Right lobe of liver (tissue), 6 donors: Measurements from ENCODE around the gene ABCC2. TPM values are rescaled to one million over a fixed set of nuclear protein-coding genes. Genes with fewer than 3 reads are reported as not detected.
"Not testable (repeated sequence)": the region's sequence is repeated elsewhere in the genome, so short reads cannot be mapped to it uniquely, and the experiment has no call there.

Experiments used
- ATAC-seq, 4 donors: fragments of 200-7000 bp; cut with Tn5 transposase; one replicate each; pipeline ENCODE4 v1.9.1; 2020; ENCODE audit warnings: mild to moderate bottlenecking in 4 of 4, moderate library complexity in 4 of 4
- DNase-seq, 3 donors: peaks; one replicate each; pipeline ENCODE4 v3.0.0-alpha.2; 2020
- H3K27ac ChIP-seq, 3 donors: fragments of 200-600 bp; one replicate each; pipeline ENCODE4 v1.8.0; 2022
- H3K27me3 ChIP-seq, 2 donors: fragments of 200-600 bp; one replicate each; pipeline ENCODE4 v1.8.0; 2022
- H3K36me3 ChIP-seq, 4 donors: fragments of 200-600 bp; sonication (generic) in 1 of 4; one replicate each; pipeline versions ENCODE4 v1.5.1 to v1.8.0; 2017 to 2022; ENCODE audit warnings: control low read depth in 1 of 4
- H3K4me1 ChIP-seq, 4 donors: fragments of 200-600 bp; sonication (generic) in 1 of 4; one replicate each; pipeline versions ENCODE4 v1.5.1 to v1.8.0; 2017 to 2022; ENCODE audit warnings: control low read depth in 1 of 4
- H3K4me3 ChIP-seq, 3 donors: fragments of 200-600 bp; one replicate each; pipeline ENCODE4 v1.8.0; 2022
- H3K9me3 ChIP-seq, 4 donors: fragments of 200-600 bp; sonication (generic) in 1 of 4; one replicate each; pipeline versions ENCODE4 v1.5.1 to v1.8.0; 2017 to 2022; ENCODE audit warnings: control low read depth in 1 of 4
- CTCF ChIP-seq, 4 donors: fragments of 200-600 bp in 3 of 4; fragments of 450-650 bp in 1 of 4; IDR thresholded peaks; one replicate each; pipeline versions ENCODE4 v1.5.1 to v1.8.0; 2016 to 2022; ENCODE audit warnings: antibody characterized with exemption in 4 of 4, mild to moderate bottlenecking in 2 of 4
- POLR2A ChIP-seq: fragments of 450-650 bp; IDR thresholded peaks from one replicate; pipeline ENCODE4 v1.6.1; 2017; ENCODE audit warnings: antibody characterized with exemption, mild to moderate bottlenecking
- WGBS: methylation state at CpG from one replicate; pipeline ENCODE4 v1.1.6; 2018; ENCODE audit warnings: low coverage, low lambda C conversion rate; ENCODE audit not compliant: insufficient coverage; ENCODE audit errors: missing lambda C conversion rate; 5-methylcytosine and 5-hydroxymethylcytosine counted together
- intact Hi-C, 2 donors: fragments of 100-400 bp; cut with DNase I; formaldehyde crosslinking; loops; one replicate each; pipeline versions ENCODE4 v1.11.2 to v1.14.1; 2022
- total RNA-seq, 6 experiments: library from RNA; depleted of rRNA in 2 of 6; stranded (reverse); fragments of >200 nt in 2 of 6; fragmentation: NEBNext Ultra II Directional in 3 of 6; extraction: Animal tissue kit (Norgen Biotek cat#: 25700) in 3 of 6; gene quantifications; one replicate each; pipeline versions ENCODE4 v1.1.0 to v1.2.4, GENCODE V29; 2016 to 2023
- donor health status: DM: no; HTN: yes; CAD: no.
- donor health status: DM: no; HTN: no; CAD: no.
- donor health status: DM: no; HTN: no; CAD: no.
- donor health status: DM: no; HTN: yes; CAD: no.
- donor health status: DM: no; HTN: yes; CAD: no.

Gene ABCC2
- total RNA-seq, 6 experiments from 2014 or later = 136 to 372 (median 156) TPM

- peak in 1 of 4 donors; percentile 48 for ATAC-seq
- Histone ChIP-seq H3K36me3 (no peaks in the 10 kb centered on the region), H3K4me1 (no peaks in the 10 kb centered on the region), H3K4me3 (no peak overlapping the region), H3K27ac (no peak overlapping the region), H3K9me3 (no peaks in the 10 kb centered on the region), H3K27me3 (no peaks in the 10 kb centered on the region)
- 39% methylated on average over 5 of the region's 5 CpGs for WGBS
- intact Hi-C loops = no loop called here
- DNase-seq = no peak
- TF ChIP-seq POLR2A = no peak
- TF ChIP-seq CTCF (IDR thresholded peaks at IDR 0.05) = peak in 1 of 4 donors; percentile 5
These were observed 77.1 kb downstream of the ABCC2 start for GRCh38 chr10:99859585-99859984.

- Histone ChIP-seq H3K27ac (no peak overlapping the region), H3K27me3 (no peaks in the 10 kb centered on the region), H3K4me3 (no peak overlapping the region), H3K4me1 (no peaks in the 10 kb centered on the region), H3K36me3 (no peaks in the 10 kb centered on the region), H3K9me3 (no peaks in the 10 kb centered on the region)
- TF ChIP-seq CTCF (IDR thresholded peaks at IDR 0.05) = no peak
- intact Hi-C loops = no loop called here
- no peak for DNase-seq
- ATAC-seq = no peak
- 88% methylated on average over 8 of the region's 8 CpGs for WGBS
These were observed 78.0 kb downstream of the ABCC2 start for GRCh38 chr10:99860466-99860865.

- ATAC-seq, H3K27ac ChIP-seq, H3K4me3 ChIP-seq, H3K27me3 ChIP-seq, intact Hi-C loops, DNase-seq, H3K36me3 ChIP-seq, H3K9me3 ChIP-seq, H3K4me1 ChIP-seq: not testable (repeated sequence)
- 72% methylated on average over 9 of the region's 9 CpGs for whole genome bisulfite sequencing
These were observed 81.2 kb downstream of the ABCC2 start for GRCh38 chr10:99863535-99864240.

- H3K9me3 ChIP-seq, H3K27me3 ChIP-seq, H3K4me3 ChIP-seq, H3K36me3 ChIP-seq, H3K27ac ChIP-seq, DNase-seq, H3K4me1 ChIP-seq, ATAC-seq, intact Hi-C loops: not testable (repeated sequence)
- 43% methylated on average over 3 of the region's 3 CpGs for WGBS
These were observed 84.8 kb downstream of the ABCC2 start for GRCh38 chr10:99867250-99867649.

- DNase-seq = no peak
- no peak for ATAC-seq
- 46% methylated on average over 3 of the region's 9 CpGs for WGBS
- no peaks in the 10 kb centered on the region for H3K9me3 ChIP-seq
- H3K27ac ChIP-seq = no peak overlapping the region
- TF ChIP-seq POLR2A = no peak
- no peak for TF ChIP-seq CTCF (IDR thresholded peaks at IDR 0.05)
- no peaks in the 10 kb centered on the region for H3K27me3 ChIP-seq
- H3K36me3 ChIP-seq = no peaks in the 10 kb centered on the region
- intact Hi-C loops = no loop called here
- peaks cover 0 to 6% (median 0%) of the 10 kb centered on the region in 4 donors for H3K4me1 ChIP-seq
- H3K4me3 ChIP-seq = no peak overlapping the region
These were observed 87.2 kb downstream of the ABCC2 start for GRCh38 chr10:99869581-99870122.
